SKM-1 (cell line): ENCODE results near the gene SFXN1.

Source experiments
- DNase-seq: peaks from one replicate; lab custom pipeline; 2025; ENCODE audit not compliant: unreplicated experiment; lab: John Stamatoyannopoulos, UW

The SFXN1 gene

GRCh38 chr5:175569701-175570100, 91.3 kb downstream of the SFXN1 start:
- no peak for DNase-seq

GRCh38 chr5:175572886-175573285, 94.5 kb downstream of the SFXN1 start:
- no peak for DNase-seq

GRCh38 chr5:175573493-175574269, 95.3 kb downstream of the SFXN1 start:
- no peak for DNase-seq

GRCh38 chr5:175575301-175575700, 96.9 kb downstream of the SFXN1 start:
- no peak for DNase-seq

GRCh38 chr5:175576096-175576495, 97.7 kb downstream of the SFXN1 start:
- no peak for DNase-seq

GRCh38 chr5:175576591-175576990, 98.2 kb downstream of the SFXN1 start:
- no peak for DNase-seq
